GM23338 (cell line): ENCODE data around the gene AMIGO1. TPM values are rescaled to one million over a fixed set of nuclear protein-coding genes. Genes with fewer than 3 reads are reported as not detected.

ENCODE experiments used
- ATAC-seq: fragments of 200-7000 bp; cut with Tn5 transposase; 3 replicates; pipeline ENCODE4 v1.9.1; 2020
- DNase-seq: peaks from one replicate; pipeline ENCODE4 v3.0.0-alpha.2; 2015; ENCODE audit warnings: low spot score
- H2AFZ ChIP-seq: fragments of 200-600 bp; sonication (generic); 2 replicates; pipeline ENCODE4 v1.8.0; 2016; ENCODE audit warnings: antibody characterized with exemption, mild to moderate bottlenecking, moderate library complexity
- H3F3A ChIP-seq: fragments of 200-600 bp; sonication (generic); replicated peaks from 2 replicates; pipeline ENCODE4 v1.8.0; 2017; ENCODE audit warnings: antibody characterized with exemption, mixed run types, low read depth
- H3K27ac ChIP-seq: fragments of 200-600 bp; sonication (generic); 2 replicates; pipeline ENCODE4 v1.6.1; 2016; ENCODE audit warnings: low read depth
- H3K27me3 ChIP-seq: fragments of 200-600 bp; sonication (generic); 2 replicates; pipeline ENCODE4 v1.8.0; 2016; ENCODE audit warnings: mild to moderate bottlenecking, mixed run types, moderate library complexity; ENCODE audit not compliant: insufficient read depth
- H3K36me3 ChIP-seq: fragments of 200-600 bp; sonication (generic); 2 replicates; pipeline ENCODE4 v1.8.0; 2016; ENCODE audit warnings: mild to moderate bottlenecking; ENCODE audit not compliant: insufficient read depth
- H3K4me1 ChIP-seq: fragments of 200-600 bp; sonication (generic); 2 replicates; pipeline ENCODE4 v1.8.0; 2016; ENCODE audit warnings: mild to moderate bottlenecking, moderate library complexity; ENCODE audit not compliant: insufficient read depth
- H3K4me2 ChIP-seq: fragments of 200-600 bp; sonication (generic); 2 replicates; pipeline ENCODE4 v1.7.1; 2017; ENCODE audit warnings: mixed run types
- H3K4me3 ChIP-seq: fragments of 200-600 bp; sonication (generic); 2 replicates; pipeline ENCODE4 v1.6.1; 2016; ENCODE audit warnings: mixed run types
- H3K79me2 ChIP-seq: fragments of 200-600 bp; sonication (generic); replicated peaks from 2 replicates; pipeline ENCODE4 v1.8.0; 2017; ENCODE audit warnings: mild to moderate bottlenecking; ENCODE audit not compliant: insufficient read depth
- H3K9me2 ChIP-seq: fragments of 200-600 bp; sonication (generic); 2 replicates; pipeline ENCODE4 v1.8.0; 2017; ENCODE audit not compliant: insufficient read depth
- H4K20me1 ChIP-seq: fragments of 200-600 bp; sonication (generic); replicated peaks from 2 replicates; pipeline ENCODE4 v1.8.0; 2017; ENCODE audit warnings: mild to moderate bottlenecking; ENCODE audit not compliant: insufficient read depth
- H3K27ac Mint-ChIP-seq: 2 replicates; pipeline ENCODE4 v1.8.0; 2020; ENCODE audit warnings: inconsistent platforms, mild to moderate bottlenecking, moderate library complexity, mixed read lengths
- H3K27me3 Mint-ChIP-seq: 3 replicates; pipeline ENCODE4 v1.8.0; 2022; ENCODE audit warnings: low read depth, mild to moderate bottlenecking, moderate library complexity, mixed read lengths, inconsistent platforms; ENCODE audit not compliant: insufficient read depth, poor library complexity
- H3K36me3 Mint-ChIP-seq: 3 replicates; pipeline ENCODE4 v1.8.0; 2021; ENCODE audit warnings: low read depth, mild to moderate bottlenecking, inconsistent platforms, moderate library complexity, mixed read lengths
- H3K4me1 Mint-ChIP-seq: 3 replicates; pipeline ENCODE4 v1.8.0; 2020; ENCODE audit warnings: mild to moderate bottlenecking, inconsistent platforms, mixed read lengths
- H3K4me3 Mint-ChIP-seq: 3 replicates; pipeline ENCODE4 v1.8.0; 2021; ENCODE audit warnings: moderate library complexity, mild to moderate bottlenecking, inconsistent platforms, mixed read lengths
- H3K9me3 Mint-ChIP-seq: 3 replicates; pipeline ENCODE4 v1.8.0; 2020; ENCODE audit warnings: moderate library complexity, mild to moderate bottlenecking, inconsistent platforms, mixed read lengths
- CREB1 ChIP-seq: fragments of 250-450 bp; sonication (Bioruptor Pico); IDR thresholded peaks from 2 replicates; pipeline ENCODE4 v1.5.0; 2020; ENCODE audit warnings: low read depth, mild to moderate bottlenecking, moderate library complexity
- EZH2 ChIP-seq: fragments of 200-600 bp; sonication (generic); IDR thresholded peaks from one replicate; pipeline ENCODE4 v1.8.0; 2017; ENCODE audit warnings: antibody characterized with exemption, mild to moderate bottlenecking, low read depth; ENCODE audit not compliant: unreplicated experiment
- EZH2phosphoT487 ChIP-seq: fragments of 200-600 bp; sonication (generic); IDR thresholded peaks from one replicate; pipeline ENCODE4 v1.8.1; 2018; ENCODE audit warnings: antibody characterized with exemption; ENCODE audit not compliant: unreplicated experiment
- JUNB ChIP-seq: IDR thresholded peaks from one replicate; pipeline ENCODE4 v1.6.1; 2016; ENCODE audit warnings: antibody characterized with exemption; ENCODE audit not compliant: unreplicated experiment
- NANOG ChIP-seq: IDR thresholded peaks from 2 replicates; pipeline ENCODE4 v1.6.1; 2016; ENCODE audit warnings: antibody characterized with exemption, borderline replicate concordance
- POLR2AphosphoS5 ChIP-seq: IDR thresholded peaks from 2 replicates; pipeline ENCODE4 v1.6.1; 2016; ENCODE audit warnings: antibody characterized with exemption, low read depth
- STAT1 ChIP-seq: IDR thresholded peaks from one replicate; pipeline ENCODE4 v1.6.1; 2016; ENCODE audit warnings: antibody characterized with exemption; ENCODE audit not compliant: unreplicated experiment
- ZNF114 ChIP-seq: fragments of 250-450 bp; sonication (Bioruptor Pico); IDR thresholded peaks from 2 replicates; pipeline ENCODE4 v1.5.0; 2020; ENCODE audit warnings: mild to moderate bottlenecking, moderate library complexity
- ZNF331 ChIP-seq: fragments of 250-450 bp; sonication (Bioruptor Pico); IDR thresholded peaks from 2 replicates; pipeline ENCODE4 v1.5.0; 2020; ENCODE audit warnings: low read depth, mild to moderate bottlenecking, moderate library complexity
- polyA plus RNA-seq: library from polyadenylated mRNA; unstranded; fragments of >200 nt; fragmentation: Nextera tagmentation; extraction: Ambion mirVana; gene quantifications from 2 replicates; pipeline ENCODE4 v1.2.1, GENCODE V29; 2016
- total RNA-seq: library from RNA; depleted of rRNA; stranded (reverse); fragments of >200 nt; shearing (Covaris generic); gene quantifications from 2 replicates; pipeline ENCODE4 v1.2.3, GENCODE V29; 2014
- TF ChIP-seq, protein P1 (sequence below): fragments of 250-450 bp; sonication (Bioruptor Pico); IDR thresholded peaks from 2 replicates; pipeline ENCODE4 v1.5.0; 2020; ENCODE audit warnings: mild to moderate bottlenecking, moderate library complexity
- TF ChIP-seq, protein P2 (sequence below), 2 experiments: fragments of 200-600 bp in 1 of 2; sonication (generic) in 1 of 2; conservative IDR thresholded peaks; 2 replicates each; pipeline versions ENCODE4 v1.5.1 to v1.6.1; 2016 to 2017; ENCODE audit warnings: antibody characterized with exemption in 2 of 2, low read depth in 2 of 2, mild to moderate bottlenecking in 2 of 2, moderate library complexity in 1 of 2
- TF ChIP-seq, protein P3 (sequence below): IDR thresholded peaks from 2 replicates; pipeline ENCODE4 v1.6.1; 2016; ENCODE audit warnings: antibody characterized with exemption
- TF ChIP-seq, protein P4 (sequence below): IDR thresholded peaks from one replicate; pipeline ENCODE4 v1.6.1; 2018; ENCODE audit warnings: antibody characterized with exemption; ENCODE audit not compliant: unreplicated experiment

Gene AMIGO1
- total and polyA plus RNA-seq, 2 experiments from 2014 or later: 0.53 to 3.8 TPM

DNA sequence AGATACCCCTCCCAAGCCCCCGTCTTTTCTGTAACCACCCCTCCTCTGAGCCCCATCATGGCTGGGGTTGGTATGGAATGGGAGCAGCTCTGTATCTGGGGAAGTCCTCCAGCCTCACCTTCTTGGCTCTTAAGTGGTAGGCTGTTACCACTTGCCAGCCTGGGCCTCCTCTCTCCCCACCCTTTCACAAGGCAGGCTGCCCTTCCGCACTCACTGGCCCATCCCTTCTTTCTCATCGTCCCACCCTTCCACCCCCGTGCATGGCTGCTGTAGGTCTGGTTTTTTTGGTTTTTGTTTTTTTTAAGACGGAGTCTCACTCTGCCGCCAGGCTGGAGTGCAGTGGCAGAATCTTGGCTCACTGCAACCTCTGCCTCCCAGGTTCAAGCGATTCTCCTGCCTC lies 10.4 kb downstream of the AMIGO1 start:
- no peak overlapping the region for H3K4me3 Mint-ChIP-seq
- Histone ChIP-seq H3K4me1 (peaks cover 16% of the 10 kb centered on the region), H3K4me2 (no peak overlapping the region), H3K9me2 (no peaks in the 10 kb centered on the region), H4K20me1 (no peaks in the 10 kb centered on the region), H3K27ac (no peak overlapping the region), H2AFZ (no peak overlapping the region), H3K27me3 (no peaks in the 10 kb centered on the region), H3K36me3 (no peaks in the 10 kb centered on the region), H3K4me3 (no peak overlapping the region), H3F3A (no peaks in the 10 kb centered on the region), H3K79me2 (no peaks in the 10 kb centered on the region)
- H3K27ac Mint-ChIP-seq: peak overlapping the region; percentile 40
- H3K9me3 Mint-ChIP-seq: no peaks in the 10 kb centered on the region
- peaks cover 28% of the 10 kb centered on the region for H3K4me1 Mint-ChIP-seq
- ATAC-seq (no peak), DNase-seq (no peak)
- H3K27me3 Mint-ChIP-seq: peaks cover 17% of the 10 kb centered on the region
- no peak for TF ChIP-seq POLR2AphosphoS5
- no peak for TF ChIP-seq JUNB
- TF ChIP-seq, protein P1, sequence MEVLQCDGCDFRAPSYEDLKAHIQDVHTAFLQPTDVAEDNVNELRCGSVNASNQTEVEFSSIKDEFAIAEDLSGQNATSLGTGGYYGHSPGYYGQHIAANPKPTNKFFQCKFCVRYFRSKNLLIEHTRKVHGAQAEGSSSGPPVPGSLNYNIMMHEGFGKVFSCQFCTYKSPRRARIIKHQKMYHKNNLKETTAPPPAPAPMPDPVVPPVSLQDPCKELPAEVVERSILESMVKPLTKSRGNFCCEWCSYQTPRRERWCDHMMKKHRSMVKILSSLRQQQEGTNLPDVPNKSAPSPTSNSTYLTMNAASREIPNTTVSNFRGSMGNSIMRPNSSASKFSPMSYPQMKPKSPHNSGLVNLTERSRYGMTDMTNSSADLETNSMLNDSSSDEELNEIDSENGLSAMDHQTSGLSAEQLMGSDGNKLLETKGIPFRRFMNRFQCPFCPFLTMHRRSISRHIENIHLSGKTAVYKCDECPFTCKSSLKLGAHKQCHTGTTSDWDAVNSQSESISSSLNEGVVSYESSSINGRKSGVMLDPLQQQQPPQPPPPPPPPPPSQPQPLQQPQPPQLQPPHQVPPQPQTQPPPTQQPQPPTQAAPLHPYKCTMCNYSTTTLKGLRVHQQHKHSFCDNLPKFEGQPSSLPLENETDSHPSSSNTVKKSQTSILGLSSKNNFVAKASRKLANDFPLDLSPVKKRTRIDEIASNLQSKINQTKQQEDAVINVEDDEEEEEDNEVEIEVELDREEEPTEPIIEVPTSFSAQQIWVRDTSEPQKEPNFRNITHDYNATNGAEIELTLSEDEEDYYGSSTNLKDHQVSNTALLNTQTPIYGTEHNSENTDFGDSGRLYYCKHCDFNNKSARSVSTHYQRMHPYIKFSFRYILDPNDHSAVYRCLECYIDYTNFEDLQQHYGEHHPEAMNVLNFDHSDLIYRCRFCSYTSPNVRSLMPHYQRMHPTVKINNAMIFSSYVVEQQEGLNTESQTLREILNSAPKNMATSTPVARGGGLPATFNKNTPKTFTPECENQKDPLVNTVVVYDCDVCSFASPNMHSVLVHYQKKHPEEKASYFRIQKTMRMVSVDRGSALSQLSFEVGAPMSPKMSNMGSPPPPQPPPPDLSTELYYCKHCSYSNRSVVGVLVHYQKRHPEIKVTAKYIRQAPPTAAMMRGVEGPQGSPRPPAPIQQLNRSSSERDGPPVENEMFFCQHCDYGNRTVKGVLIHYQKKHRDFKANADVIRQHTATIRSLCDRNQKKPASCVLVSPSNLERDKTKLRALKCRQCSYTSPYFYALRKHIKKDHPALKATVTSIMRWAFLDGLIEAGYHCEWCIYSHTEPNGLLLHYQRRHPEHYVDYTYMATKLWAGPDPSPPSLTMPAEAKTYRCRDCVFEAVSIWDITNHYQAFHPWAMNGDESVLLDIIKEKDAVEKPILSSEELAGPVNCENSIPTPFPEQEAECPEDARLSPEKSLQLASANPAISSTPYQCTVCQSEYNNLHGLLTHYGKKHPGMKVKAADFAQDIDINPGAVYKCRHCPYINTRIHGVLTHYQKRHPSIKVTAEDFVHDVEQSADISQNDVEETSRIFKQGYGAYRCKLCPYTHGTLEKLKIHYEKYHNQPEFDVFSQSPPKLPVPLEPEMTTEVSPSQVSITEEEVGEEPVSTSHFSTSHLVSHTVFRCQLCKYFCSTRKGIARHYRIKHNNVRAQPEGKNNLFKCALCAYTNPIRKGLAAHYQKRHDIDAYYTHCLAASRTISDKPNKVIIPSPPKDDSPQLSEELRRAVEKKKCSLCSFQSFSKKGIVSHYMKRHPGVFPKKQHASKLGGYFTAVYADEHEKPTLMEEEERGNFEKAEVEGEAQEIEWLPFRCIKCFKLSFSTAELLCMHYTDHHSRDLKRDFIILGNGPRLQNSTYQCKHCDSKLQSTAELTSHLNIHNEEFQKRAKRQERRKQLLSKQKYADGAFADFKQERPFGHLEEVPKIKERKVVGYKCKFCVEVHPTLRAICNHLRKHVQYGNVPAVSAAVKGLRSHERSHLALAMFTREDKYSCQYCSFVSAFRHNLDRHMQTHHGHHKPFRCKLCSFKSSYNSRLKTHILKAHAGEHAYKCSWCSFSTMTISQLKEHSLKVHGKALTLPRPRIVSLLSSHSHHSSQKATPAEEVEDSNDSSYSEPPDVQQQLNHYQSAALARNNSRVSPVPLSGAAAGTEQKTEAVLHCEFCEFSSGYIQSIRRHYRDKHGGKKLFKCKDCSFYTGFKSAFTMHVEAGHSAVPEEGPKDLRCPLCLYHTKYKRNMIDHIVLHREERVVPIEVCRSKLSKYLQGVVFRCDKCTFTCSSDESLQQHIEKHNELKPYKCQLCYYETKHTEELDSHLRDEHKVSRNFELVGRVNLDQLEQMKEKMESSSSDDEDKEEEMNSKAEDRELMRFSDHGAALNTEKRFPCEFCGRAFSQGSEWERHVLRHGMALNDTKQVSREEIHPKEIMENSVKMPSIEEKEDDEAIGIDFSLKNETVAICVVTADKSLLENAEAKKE (CRISPR knock-in tag): no peak
- no peak for TF ChIP-seq STAT1
- TF ChIP-seq, protein P2, sequence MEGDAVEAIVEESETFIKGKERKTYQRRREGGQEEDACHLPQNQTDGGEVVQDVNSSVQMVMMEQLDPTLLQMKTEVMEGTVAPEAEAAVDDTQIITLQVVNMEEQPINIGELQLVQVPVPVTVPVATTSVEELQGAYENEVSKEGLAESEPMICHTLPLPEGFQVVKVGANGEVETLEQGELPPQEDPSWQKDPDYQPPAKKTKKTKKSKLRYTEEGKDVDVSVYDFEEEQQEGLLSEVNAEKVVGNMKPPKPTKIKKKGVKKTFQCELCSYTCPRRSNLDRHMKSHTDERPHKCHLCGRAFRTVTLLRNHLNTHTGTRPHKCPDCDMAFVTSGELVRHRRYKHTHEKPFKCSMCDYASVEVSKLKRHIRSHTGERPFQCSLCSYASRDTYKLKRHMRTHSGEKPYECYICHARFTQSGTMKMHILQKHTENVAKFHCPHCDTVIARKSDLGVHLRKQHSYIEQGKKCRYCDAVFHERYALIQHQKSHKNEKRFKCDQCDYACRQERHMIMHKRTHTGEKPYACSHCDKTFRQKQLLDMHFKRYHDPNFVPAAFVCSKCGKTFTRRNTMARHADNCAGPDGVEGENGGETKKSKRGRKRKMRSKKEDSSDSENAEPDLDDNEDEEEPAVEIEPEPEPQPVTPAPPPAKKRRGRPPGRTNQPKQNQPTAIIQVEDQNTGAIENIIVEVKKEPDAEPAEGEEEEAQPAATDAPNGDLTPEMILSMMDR (conservative IDR thresholded peaks at IDR 0.05; ENCODE audit: low read depth in 2 of 2): no peak
- TF ChIP-seq CREB1: no peak
- TF ChIP-seq, protein P3, sequence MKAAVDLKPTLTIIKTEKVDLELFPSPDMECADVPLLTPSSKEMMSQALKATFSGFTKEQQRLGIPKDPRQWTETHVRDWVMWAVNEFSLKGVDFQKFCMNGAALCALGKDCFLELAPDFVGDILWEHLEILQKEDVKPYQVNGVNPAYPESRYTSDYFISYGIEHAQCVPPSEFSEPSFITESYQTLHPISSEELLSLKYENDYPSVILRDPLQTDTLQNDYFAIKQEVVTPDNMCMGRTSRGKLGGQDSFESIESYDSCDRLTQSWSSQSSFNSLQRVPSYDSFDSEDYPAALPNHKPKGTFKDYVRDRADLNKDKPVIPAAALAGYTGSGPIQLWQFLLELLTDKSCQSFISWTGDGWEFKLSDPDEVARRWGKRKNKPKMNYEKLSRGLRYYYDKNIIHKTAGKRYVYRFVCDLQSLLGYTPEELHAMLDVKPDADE: no peak
- TF ChIP-seq EZH2: no peak
- no peak for TF ChIP-seq NANOG
- no peak for TF ChIP-seq ZNF114 (CRISPR knock-in tag)
- TF ChIP-seq, protein P4, sequence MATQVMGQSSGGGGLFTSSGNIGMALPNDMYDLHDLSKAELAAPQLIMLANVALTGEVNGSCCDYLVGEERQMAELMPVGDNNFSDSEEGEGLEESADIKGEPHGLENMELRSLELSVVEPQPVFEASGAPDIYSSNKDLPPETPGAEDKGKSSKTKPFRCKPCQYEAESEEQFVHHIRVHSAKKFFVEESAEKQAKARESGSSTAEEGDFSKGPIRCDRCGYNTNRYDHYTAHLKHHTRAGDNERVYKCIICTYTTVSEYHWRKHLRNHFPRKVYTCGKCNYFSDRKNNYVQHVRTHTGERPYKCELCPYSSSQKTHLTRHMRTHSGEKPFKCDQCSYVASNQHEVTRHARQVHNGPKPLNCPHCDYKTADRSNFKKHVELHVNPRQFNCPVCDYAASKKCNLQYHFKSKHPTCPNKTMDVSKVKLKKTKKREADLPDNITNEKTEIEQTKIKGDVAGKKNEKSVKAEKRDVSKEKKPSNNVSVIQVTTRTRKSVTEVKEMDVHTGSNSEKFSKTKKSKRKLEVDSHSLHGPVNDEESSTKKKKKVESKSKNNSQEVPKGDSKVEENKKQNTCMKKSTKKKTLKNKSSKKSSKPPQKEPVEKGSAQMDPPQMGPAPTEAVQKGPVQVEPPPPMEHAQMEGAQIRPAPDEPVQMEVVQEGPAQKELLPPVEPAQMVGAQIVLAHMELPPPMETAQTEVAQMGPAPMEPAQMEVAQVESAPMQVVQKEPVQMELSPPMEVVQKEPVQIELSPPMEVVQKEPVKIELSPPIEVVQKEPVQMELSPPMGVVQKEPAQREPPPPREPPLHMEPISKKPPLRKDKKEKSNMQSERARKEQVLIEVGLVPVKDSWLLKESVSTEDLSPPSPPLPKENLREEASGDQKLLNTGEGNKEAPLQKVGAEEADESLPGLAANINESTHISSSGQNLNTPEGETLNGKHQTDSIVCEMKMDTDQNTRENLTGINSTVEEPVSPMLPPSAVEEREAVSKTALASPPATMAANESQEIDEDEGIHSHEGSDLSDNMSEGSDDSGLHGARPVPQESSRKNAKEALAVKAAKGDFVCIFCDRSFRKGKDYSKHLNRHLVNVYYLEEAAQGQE: no peak
- TF ChIP-seq ZNF331 (CRISPR knock-in tag): no peak
- no peak for TF ChIP-seq EZH2phosphoT487
- peaks cover 11% of the 10 kb centered on the region for H3K36me3 Mint-ChIP-seq
